PC-3 (cell line): ENCODE results near the gene CHRDL2.

Experiments used
- EZH2 ChIP-seq: fragments of 300-600 bp; sonication (generic); IDR thresholded peaks from one replicate; pipeline ENCODE4 v1.6.1; 2017; ENCODE audit warnings: antibody characterized with exemption, mild to moderate bottlenecking, low read length; ENCODE audit not compliant: unreplicated experiment
- EZH2phosphoT487 ChIP-seq: fragments of 300-600 bp; sonication (generic); IDR thresholded peaks from 2 replicates; pipeline ENCODE4 v1.6.1; 2018; ENCODE audit warnings: mild to moderate bottlenecking, antibody characterized with exemption, low read length, borderline replicate concordance
- TF ChIP-seq, protein P1 (sequence below): fragments of 300-600 bp; sonication (generic); conservative IDR thresholded peaks from 2 replicates; pipeline ENCODE4 v1.5.1; 2017; ENCODE audit warnings: antibody characterized with exemption, low read depth, mild to moderate bottlenecking, low read length

DNA sequence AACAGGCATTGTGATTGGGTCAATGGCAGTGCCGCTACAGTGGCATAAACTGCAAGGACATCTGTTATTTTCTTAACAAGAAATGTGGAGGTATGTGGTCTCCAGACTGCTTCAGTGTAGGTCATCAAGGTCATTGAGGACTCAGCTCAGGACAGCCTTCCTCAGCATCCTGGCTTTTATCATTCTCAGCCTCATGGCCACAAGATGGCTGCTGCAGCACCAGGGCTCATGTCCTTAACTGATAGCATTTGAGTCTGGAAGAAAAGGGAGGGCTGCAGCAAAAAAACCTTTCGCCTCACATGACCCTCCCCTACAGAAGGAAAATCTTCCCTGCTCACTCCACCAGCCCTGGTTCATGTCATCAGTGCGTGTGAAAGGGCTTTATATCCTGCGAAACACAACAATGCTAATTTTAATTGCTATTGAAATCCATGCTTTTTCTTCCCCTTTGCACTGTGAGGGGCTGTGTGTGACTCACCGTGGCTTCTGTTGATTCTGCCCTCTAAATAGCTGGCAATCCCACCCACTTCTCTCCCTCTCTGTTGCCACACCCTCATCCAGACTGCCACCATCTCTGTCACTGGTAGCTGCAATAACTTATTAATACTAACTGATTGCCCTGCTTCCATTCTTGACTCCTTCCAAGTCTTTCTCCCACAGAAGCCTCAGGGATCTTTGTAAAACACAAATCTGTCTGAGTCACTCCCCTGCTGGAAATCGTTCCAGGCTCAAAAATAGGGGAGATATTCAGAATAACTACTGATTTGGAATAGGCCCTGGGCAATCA is 43.8 kb downstream of the CHRDL2 start:
- TF ChIP-seq EZH2phosphoT487 (no peak), EZH2 (no peak)
- TF ChIP-seq, protein P1, sequence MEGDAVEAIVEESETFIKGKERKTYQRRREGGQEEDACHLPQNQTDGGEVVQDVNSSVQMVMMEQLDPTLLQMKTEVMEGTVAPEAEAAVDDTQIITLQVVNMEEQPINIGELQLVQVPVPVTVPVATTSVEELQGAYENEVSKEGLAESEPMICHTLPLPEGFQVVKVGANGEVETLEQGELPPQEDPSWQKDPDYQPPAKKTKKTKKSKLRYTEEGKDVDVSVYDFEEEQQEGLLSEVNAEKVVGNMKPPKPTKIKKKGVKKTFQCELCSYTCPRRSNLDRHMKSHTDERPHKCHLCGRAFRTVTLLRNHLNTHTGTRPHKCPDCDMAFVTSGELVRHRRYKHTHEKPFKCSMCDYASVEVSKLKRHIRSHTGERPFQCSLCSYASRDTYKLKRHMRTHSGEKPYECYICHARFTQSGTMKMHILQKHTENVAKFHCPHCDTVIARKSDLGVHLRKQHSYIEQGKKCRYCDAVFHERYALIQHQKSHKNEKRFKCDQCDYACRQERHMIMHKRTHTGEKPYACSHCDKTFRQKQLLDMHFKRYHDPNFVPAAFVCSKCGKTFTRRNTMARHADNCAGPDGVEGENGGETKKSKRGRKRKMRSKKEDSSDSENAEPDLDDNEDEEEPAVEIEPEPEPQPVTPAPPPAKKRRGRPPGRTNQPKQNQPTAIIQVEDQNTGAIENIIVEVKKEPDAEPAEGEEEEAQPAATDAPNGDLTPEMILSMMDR, result no peak
